NB4 (cell line): ENCODE results near the gene DENND1B.

Experiments
- DNase-seq: peaks from one replicate; pipeline ENCODE4 v3.0.0; 2010; ENCODE audit warnings: low read depth
- H3K4me3 ChIP-seq: one replicate; pipeline ENCODE4 v1.5.1; 2011; ENCODE audit warnings: mild to moderate bottlenecking, low read depth, low read length, moderate library complexity
- CTCF ChIP-seq: IDR thresholded peaks from one replicate; pipeline ENCODE4 v1.5.1; 2012; ENCODE audit warnings: low read depth, low read length
- MAX ChIP-seq: IDR thresholded peaks from 2 replicates; pipeline ENCODE4 v1.6.1; 2011; ENCODE audit warnings: low read depth, low read length
- MYC ChIP-seq: IDR thresholded peaks from 2 replicates; pipeline ENCODE4 v1.6.1; 2011; ENCODE audit warnings: low read depth, low read length
- POLR2A ChIP-seq: IDR thresholded peaks from 2 replicates; pipeline ENCODE4 v1.6.1; 2011; ENCODE audit warnings: mild to moderate bottlenecking; ENCODE audit not compliant: insufficient read length; ENCODE audit errors: extremely low read depth

The DENND1B gene

GRCh38 chr1:197462539-197462938 is 312.7 kb downstream of the DENND1B start:
- no peak overlapping the region for H3K4me3 ChIP-seq
- DNase-seq = no peak
- TF ChIP-seq CTCF (no peak), MAX (no peak), MYC (no peak), POLR2A (no peak)
